Tibial nerve (tissue), 4 donors: ENCODE results near the gene TJP2. TPM values are rescaled to one million over a fixed set of nuclear protein-coding genes. Genes with fewer than 3 reads are reported as not detected.
"Not testable (repeated sequence)": the region's sequence is repeated elsewhere in the genome, so short reads cannot be mapped to it uniquely, and the experiment has no call there.

Experiments used
- DNase-seq, 2 donors: peaks; one replicate each; pipeline ENCODE4 v3.0.0-alpha.2; 2019; ENCODE audit warnings: low spot score in 2 of 2
- H3K27ac ChIP-seq, 4 donors: fragments of 200-600 bp; sonication (generic) in 3 of 4; one replicate each; pipeline ENCODE4 v1.5.1; 2017 to 2019; ENCODE audit warnings: mild to moderate bottlenecking in 1 of 4
- H3K27me3 ChIP-seq, 2 donors: fragments of 200-600 bp; sonication (generic) in 1 of 2; one replicate each; pipeline versions ENCODE4 v1.5.1 to v1.6.0; 2017 to 2019
- H3K36me3 ChIP-seq, 3 donors: fragments of 200-600 bp; sonication (generic); one replicate each; pipeline ENCODE4 v1.5.1; 2018 to 2019
- H3K4me1 ChIP-seq, 4 donors: fragments of 200-600 bp; sonication (generic) in 3 of 4; one replicate each; pipeline ENCODE4 v1.5.1; 2017 to 2019
- H3K4me3 ChIP-seq, 4 donors: fragments of 200-600 bp; sonication (generic) in 3 of 4; one replicate each; pipeline ENCODE4 v1.5.1; 2017 to 2019; ENCODE audit warnings: mild to moderate bottlenecking in 1 of 4, moderate library complexity in 1 of 4
- H3K9me3 ChIP-seq, 4 donors: fragments of 200-600 bp; sonication (generic) in 3 of 4; one replicate each; pipeline ENCODE4 v1.5.1; 2017 to 2019
- EP300 ChIP-seq, 2 donors: sonication (generic); formaldehyde crosslinking; IDR thresholded peaks; one replicate each; pipeline ENCODE4 v1.6.1; 2017; ENCODE audit warnings: antibody characterized with exemption in 2 of 2, mild to moderate bottlenecking in 1 of 2
- POLR2A ChIP-seq, 2 donors: fragments of 450-650 bp; IDR thresholded peaks; one replicate each; pipeline ENCODE4 v1.6.1; 2017; ENCODE audit warnings: antibody characterized with exemption in 2 of 2, mild to moderate bottlenecking in 2 of 2, moderate library complexity in 2 of 2
- whole genome bisulfite sequencing, 2 donors: methylation state at CpG; one replicate each; pipeline ENCODE4 v1.1.5; 2018; 5-methylcytosine and 5-hydroxymethylcytosine counted together
- total RNA-seq, 4 donors: library from RNA; depleted of rRNA; stranded (reverse); fragments of >200 nt; gene quantifications; one replicate each; pipeline ENCODE4 v1.1.0, GENCODE V29; 2016
- TF ChIP-seq, protein P1 (sequence below), 5 experiments: fragments of 200-600 bp in 3 of 5; fragments of 450-650 bp in 2 of 5; sonication (generic) in 3 of 5; IDR thresholded peaks; one replicate each; pipeline ENCODE4 v1.5.1; 2016 to 2019; ENCODE audit warnings: antibody characterized with exemption in 5 of 5, mild to moderate bottlenecking in 3 of 5, moderate library complexity in 2 of 5

The TJP2 gene
- total RNA-seq, 4 donors from 2014 or later, result 123 to 207 (median 182) TPM

DNA sequence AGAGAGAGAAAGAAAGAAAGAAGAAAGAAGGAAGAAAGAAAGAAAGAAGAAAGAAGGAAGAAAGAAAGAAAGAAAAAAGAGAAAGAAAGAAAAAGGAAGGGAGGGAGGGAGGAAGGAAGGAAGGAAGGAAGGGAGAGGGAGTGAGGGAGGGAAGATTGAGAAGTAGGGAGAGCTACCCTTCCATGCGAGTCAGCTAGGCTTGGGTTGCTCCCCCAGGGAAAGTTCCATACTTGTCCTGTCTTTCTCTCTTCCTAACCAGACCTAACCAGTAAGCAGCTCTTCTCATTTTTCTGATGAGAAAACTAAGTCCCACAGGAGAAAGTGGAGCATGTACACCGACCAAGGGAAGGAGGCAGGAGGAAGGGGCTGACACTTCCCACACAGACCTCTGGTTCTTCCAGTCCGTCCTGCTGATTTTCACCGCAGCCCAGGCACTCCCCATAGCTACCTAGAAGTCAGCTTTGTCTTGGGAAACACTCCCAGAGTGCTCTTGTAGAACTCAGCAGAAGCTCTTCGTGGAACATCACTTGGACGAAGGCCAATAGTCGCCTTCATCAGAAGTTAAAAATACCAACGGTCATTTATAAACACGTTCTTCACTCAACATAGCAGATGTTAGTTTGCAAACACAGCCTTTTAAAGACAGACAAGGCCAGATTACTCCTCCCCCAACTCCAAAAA is 121.9 kb downstream of the TJP2 start:
- DNase-seq, result peak in 1 of 2 donors; percentile 9
- H3K27ac ChIP-seq, result no peak overlapping the region

GRCh38 chr9:69297300-69297980 is 123.4 kb downstream of the TJP2 start:
- Histone ChIP-seq H3K4me3 (no peak overlapping the region), H3K36me3 (no peaks in the 10 kb centered on the region), H3K27me3 (no peaks in the 10 kb centered on the region), H3K27ac (no peak overlapping the region), H3K4me1 (peaks cover 0 to 4% (median 0%) of the 10 kb centered on the region in 4 donors), H3K9me3 (no peaks in the 10 kb centered on the region)
- DNase-seq, result no peak
- TF ChIP-seq, protein P1, sequence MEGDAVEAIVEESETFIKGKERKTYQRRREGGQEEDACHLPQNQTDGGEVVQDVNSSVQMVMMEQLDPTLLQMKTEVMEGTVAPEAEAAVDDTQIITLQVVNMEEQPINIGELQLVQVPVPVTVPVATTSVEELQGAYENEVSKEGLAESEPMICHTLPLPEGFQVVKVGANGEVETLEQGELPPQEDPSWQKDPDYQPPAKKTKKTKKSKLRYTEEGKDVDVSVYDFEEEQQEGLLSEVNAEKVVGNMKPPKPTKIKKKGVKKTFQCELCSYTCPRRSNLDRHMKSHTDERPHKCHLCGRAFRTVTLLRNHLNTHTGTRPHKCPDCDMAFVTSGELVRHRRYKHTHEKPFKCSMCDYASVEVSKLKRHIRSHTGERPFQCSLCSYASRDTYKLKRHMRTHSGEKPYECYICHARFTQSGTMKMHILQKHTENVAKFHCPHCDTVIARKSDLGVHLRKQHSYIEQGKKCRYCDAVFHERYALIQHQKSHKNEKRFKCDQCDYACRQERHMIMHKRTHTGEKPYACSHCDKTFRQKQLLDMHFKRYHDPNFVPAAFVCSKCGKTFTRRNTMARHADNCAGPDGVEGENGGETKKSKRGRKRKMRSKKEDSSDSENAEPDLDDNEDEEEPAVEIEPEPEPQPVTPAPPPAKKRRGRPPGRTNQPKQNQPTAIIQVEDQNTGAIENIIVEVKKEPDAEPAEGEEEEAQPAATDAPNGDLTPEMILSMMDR (IDR thresholded peaks at IDR 0.05), result no peak
- TF ChIP-seq EP300 (IDR thresholded peaks at IDR 0.05), result no peak
- no peak for TF ChIP-seq POLR2A (IDR thresholded peaks at IDR 0.05)
- WGBS, 2 donors, result 81 to 87% methylated on average over 11 of the region's 11 CpGs

More for the DNA sequence above, 121.9 kb downstream of the TJP2 start:
- Histone ChIP-seq H3K4me3 (no peak overlapping the region), H3K27me3 (no peaks in the 10 kb centered on the region), H3K4me1 (peaks cover 0 to 4% (median 0%) of the 10 kb centered on the region in 4 donors), H3K36me3 (no peaks in the 10 kb centered on the region), H3K9me3 (no peaks in the 10 kb centered on the region)
- TF ChIP-seq, protein P1 (IDR thresholded peaks at IDR 0.05), result no peak
- TF ChIP-seq POLR2A (IDR thresholded peaks at IDR 0.05), result no peak
- TF ChIP-seq EP300 (IDR thresholded peaks at IDR 0.05), result no peak
- WGBS, 2 donors, result 46 to 48% methylated on average over 9 of the region's 9 CpGs

- Histone ChIP-seq H3K4me3 (no peak overlapping the region), H3K36me3 (no peaks in the 10 kb centered on the region), H3K4me1 (peaks cover 0 to 4% (median 0%) of the 10 kb centered on the region in 4 donors), H3K27ac (no peak overlapping the region), H3K9me3 (no peaks in the 10 kb centered on the region), H3K27me3 (no peaks in the 10 kb centered on the region)
- DNase-seq, result no peak
- TF ChIP-seq, protein P1 (IDR thresholded peaks at IDR 0.05), result no peak
- TF ChIP-seq EP300 (IDR thresholded peaks at IDR 0.05), result no peak
- no peak for TF ChIP-seq POLR2A (IDR thresholded peaks at IDR 0.05)
- 51 to 62% methylated on average over 1 of the region's 1 CpG for WGBS, 2 donors
These were observed 125.2 kb downstream of the TJP2 start for GRCh38 chr9:69299315-69299714.

DNA sequence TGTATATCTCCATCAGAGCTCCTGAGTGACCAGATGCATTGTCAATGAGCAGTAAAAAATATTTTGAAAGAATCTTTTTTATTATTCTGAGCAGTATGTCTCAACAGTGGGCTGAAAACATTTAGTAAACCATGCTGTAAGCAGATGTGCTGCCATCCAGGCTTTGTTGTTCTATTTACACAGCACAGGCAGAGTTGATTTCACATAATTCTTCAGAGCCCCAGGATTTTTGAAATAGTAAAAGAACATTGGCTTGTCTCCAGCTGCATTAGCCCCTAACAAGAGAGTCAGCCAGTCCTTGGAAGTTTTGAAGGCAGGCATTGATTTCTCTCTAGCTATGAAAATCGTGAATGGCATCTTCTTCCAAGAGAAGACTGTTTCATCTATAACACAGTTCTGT is 125.7 kb downstream of the TJP2 start:
- peaks cover 0 to 4% (median 0%) of the 10 kb centered on the region in 4 donors for H3K4me1 ChIP-seq
- no peaks in the 10 kb centered on the region for H3K27me3 ChIP-seq
- no peaks in the 10 kb centered on the region for H3K36me3 ChIP-seq
- no peak overlapping the region for H3K4me3 ChIP-seq
- TF ChIP-seq POLR2A (IDR thresholded peaks at IDR 0.05) (no peak), EP300 (IDR thresholded peaks at IDR 0.05) (no peak)
- TF ChIP-seq, protein P1 (IDR thresholded peaks at IDR 0.05), result no peak
- WGBS, 2 donors, result 23 to 27% methylated on average over 1 of the region's 1 CpG
- no peak for DNase-seq
- H3K27ac ChIP-seq, result no peak overlapping the region
- no peaks in the 10 kb centered on the region for H3K9me3 ChIP-seq

DNA sequence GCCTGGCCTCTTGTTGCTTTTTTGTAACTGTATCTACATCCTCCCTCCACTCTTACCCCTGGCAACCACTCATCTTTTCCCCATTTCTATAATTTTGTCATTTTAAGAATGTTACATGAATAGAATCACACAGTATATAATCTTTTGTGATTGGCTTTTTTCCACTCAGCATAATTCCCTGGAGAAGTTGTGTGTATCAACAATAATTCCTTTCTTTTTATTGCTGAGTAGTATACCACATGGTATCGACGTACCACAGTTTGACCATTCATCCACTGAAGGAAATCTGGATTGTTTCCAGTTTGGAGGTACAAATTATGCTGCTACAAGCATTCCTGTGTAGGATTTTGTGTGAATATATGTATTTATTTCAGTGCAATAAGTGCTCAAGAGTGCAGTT is 129.3 kb downstream of the TJP2 start:
- Histone ChIP-seq H3K36me3 (no peaks in the 10 kb centered on the region), H3K27me3 (no peaks in the 10 kb centered on the region), H3K27ac (no peak overlapping the region), H3K4me3 (no peak overlapping the region), H3K4me1 (no peaks in the 10 kb centered on the region), H3K9me3 (no peaks in the 10 kb centered on the region)
- DNase-seq, result no peak
- 49 to 56% methylated on average over 2 of the region's 2 CpGs for whole genome bisulfite sequencing, 2 donors
- no peak for TF ChIP-seq EP300 (IDR thresholded peaks at IDR 0.05)
- TF ChIP-seq, protein P1 (IDR thresholded peaks at IDR 0.05), result no peak
- TF ChIP-seq POLR2A (IDR thresholded peaks at IDR 0.05), result no peak

- H3K4me1 ChIP-seq, H3K9me3 ChIP-seq, DNase-seq, H3K27me3 ChIP-seq, H3K27ac ChIP-seq, H3K4me3 ChIP-seq, H3K36me3 ChIP-seq: not testable (repeated sequence)
- WGBS, 2 donors, result 78 to 85% methylated on average over 5 of the region's 5 CpGs
These were observed 132.9 kb downstream of the TJP2 start for GRCh38 chr9:69306895-69307445.
